ENCODE measurements around the gene AATF.
"Not testable (repeated sequence)": the region's sequence is repeated elsewhere in the genome, so short reads cannot be mapped to it uniquely, and the experiment has no call there.

The AATF gene

DNA sequence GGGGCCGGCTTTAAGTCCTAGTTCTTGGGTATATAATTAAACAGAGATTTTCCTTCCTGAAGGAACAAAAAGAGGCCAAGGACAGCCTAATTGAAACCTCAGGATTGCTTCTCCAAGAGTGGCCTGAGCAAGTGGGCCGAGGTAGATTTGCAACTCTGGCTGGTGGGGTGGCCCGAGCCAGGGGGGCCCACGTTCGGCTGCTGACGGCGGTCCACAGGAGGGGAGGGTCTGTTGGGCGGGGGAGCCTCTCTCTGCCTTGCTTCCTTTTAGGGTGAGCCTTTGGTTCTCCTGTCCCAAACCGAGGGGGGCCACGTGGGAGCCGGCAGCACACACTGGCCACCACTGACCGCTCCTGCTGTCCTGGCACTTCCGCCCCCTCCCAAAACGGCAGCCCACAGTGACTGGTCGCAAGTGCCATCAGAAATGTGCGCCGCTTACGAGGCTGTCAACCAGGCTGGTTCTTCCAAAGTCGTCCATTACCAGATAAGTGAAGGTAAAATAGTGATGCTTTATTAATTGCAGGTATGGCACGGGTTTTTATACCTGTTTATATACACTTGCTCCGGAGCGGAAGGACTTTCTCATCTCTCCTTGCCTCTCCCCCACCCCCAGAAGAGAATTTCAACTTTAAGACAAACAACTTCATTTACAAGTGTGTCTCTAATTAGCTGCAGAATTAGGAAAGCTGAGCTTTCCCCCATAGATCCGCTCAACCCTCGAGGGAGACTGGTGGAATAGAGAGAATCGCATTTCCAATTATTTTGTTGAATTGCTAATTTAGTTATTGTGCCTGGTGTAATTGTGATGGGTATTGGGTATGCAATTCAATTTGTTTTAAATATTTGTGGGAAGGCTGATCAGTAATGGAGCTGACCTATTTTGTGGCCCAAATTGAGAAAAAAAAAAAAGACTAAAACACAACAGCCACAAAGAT is 117.8 kb downstream of the AATF start:
- H3K36me3 ChIP-seq = no peaks in the 10 kb centered on the region
- no peaks in the 10 kb centered on the region for H3K9me3 ChIP-seq
- H3K4me1 ChIP-seq (ENCODE audit: control insufficient read depth in 1 of 2, insufficient read depth in 1 of 2, low read depth in 1 of 2, low read length in 1 of 2) = no peaks in the 10 kb centered on the region
- H3K27ac ChIP-seq = no peak overlapping the region
- no peak overlapping the region for H3K4me3 ChIP-seq (ENCODE audit: low read depth in 1 of 2, low read length in 1 of 2)
- H3K27me3 ChIP-seq = peaks cover 43% of the 10 kb centered on the region
- TF ChIP-seq, protein P1, sequence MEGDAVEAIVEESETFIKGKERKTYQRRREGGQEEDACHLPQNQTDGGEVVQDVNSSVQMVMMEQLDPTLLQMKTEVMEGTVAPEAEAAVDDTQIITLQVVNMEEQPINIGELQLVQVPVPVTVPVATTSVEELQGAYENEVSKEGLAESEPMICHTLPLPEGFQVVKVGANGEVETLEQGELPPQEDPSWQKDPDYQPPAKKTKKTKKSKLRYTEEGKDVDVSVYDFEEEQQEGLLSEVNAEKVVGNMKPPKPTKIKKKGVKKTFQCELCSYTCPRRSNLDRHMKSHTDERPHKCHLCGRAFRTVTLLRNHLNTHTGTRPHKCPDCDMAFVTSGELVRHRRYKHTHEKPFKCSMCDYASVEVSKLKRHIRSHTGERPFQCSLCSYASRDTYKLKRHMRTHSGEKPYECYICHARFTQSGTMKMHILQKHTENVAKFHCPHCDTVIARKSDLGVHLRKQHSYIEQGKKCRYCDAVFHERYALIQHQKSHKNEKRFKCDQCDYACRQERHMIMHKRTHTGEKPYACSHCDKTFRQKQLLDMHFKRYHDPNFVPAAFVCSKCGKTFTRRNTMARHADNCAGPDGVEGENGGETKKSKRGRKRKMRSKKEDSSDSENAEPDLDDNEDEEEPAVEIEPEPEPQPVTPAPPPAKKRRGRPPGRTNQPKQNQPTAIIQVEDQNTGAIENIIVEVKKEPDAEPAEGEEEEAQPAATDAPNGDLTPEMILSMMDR (IDR thresholded peaks at IDR 0.05) = no peak

DNA sequence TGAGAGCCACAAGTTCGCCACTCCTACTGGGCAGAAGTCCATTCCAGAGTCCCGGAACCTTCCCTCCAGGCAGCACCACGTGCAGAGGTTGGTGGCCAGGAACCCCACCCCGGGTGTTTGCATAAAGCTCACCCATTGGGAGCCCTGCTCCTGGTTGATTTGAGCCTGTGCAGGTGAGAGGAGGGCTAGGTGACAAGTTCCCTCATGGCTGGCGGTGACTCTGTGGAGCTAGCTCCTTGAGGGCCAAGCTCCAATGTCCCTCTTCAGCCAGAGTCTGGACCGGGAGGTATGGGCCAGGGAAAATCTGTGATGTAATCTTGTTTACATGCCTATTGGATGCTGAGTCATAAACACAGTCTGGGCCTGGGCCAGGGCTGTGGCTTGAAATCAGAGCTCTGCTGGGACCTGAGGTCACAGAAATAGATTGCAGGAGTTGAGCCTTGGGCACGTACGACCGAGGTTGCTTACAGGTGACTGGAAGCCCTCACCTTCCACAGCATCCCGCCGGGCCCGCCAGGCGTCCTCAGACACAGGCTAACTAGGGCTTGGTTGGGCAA is 118.9 kb downstream of the AATF start:
- Histone ChIP-seq H3K9me3 (no peaks in the 10 kb centered on the region), H3K4me3 (ENCODE audit: low read depth in 1 of 2, low read length in 1 of 2) (no peak overlapping the region), H3K27me3 (peaks cover 43% of the 10 kb centered on the region), H3K4me1 (ENCODE audit: control insufficient read depth in 1 of 2, insufficient read depth in 1 of 2, low read depth in 1 of 2, low read length in 1 of 2) (no peaks in the 10 kb centered on the region), H3K27ac (no peak overlapping the region), H3K36me3 (no peaks in the 10 kb centered on the region)
- TF ChIP-seq, protein P1 (IDR thresholded peaks at IDR 0.05) = no peak

DNA sequence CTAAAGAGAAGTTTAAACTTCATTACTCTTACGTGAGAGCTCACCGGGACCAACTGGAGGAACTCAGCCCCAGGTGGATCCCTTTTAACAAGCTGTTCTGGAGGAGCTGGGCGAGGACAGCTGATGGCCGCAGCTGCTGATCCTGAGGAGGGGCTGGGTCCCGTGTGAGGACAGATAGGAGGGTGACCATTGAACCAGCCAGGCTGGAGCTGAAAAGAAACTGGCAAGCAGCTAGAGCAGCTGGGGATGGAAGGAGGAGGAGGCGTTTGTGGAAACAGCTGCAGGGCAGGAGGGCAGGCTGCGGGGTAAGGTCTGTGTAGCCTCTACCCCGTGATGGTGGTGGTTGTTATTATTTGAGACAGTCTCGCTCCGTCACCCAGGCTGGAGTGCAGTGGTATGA is 119.5 kb downstream of the AATF start:
- Histone ChIP-seq H3K4me1 (ENCODE audit: control insufficient read depth in 1 of 2, insufficient read depth in 1 of 2, low read depth in 1 of 2, low read length in 1 of 2) (no peaks in the 10 kb centered on the region), H3K27ac (no peak overlapping the region)

DNA sequence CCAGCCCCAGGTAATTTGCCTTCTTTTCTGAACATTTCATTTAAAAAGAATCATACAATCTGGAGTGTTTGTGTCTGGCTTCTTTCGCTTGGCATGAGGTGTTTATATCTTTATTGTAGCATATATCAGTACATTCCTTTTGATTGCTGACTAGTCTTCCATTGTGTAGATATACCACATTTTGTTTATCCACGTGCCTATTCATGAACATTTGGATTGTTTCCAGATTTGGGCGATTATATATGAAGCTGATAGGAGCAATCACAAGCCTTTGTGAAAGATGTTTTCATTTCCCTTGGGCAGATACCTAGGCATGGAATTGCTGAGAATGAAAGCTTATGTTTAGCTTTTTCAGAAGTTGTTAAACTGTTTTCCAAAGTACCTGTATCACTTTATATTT is 120.3 kb downstream of the AATF start:
- H3K9me3 ChIP-seq = no peaks in the 10 kb centered on the region
- H3K4me3 ChIP-seq (ENCODE audit: low read depth in 1 of 2, low read length in 1 of 2) = no peak overlapping the region
- no peaks in the 10 kb centered on the region for H3K4me1 ChIP-seq (ENCODE audit: control insufficient read depth in 1 of 2, insufficient read depth in 1 of 2, low read depth in 1 of 2, low read length in 1 of 2)
- H3K27ac ChIP-seq = no peak overlapping the region
- H3K36me3 ChIP-seq = no peaks in the 10 kb centered on the region
- H3K27me3 ChIP-seq = peaks cover 43% of the 10 kb centered on the region
- TF ChIP-seq, protein P1 (IDR thresholded peaks at IDR 0.05) = no peak

More for the DNA sequence above, 119.5 kb downstream of the AATF start:
- Histone ChIP-seq H3K27me3 (peaks cover 43% of the 10 kb centered on the region), H3K4me3 (ENCODE audit: low read depth in 1 of 2, low read length in 1 of 2) (no peak overlapping the region), H3K9me3 (no peaks in the 10 kb centered on the region), H3K36me3 (no peaks in the 10 kb centered on the region)
- TF ChIP-seq, protein P1 (IDR thresholded peaks at IDR 0.05) = no peak

DNA sequence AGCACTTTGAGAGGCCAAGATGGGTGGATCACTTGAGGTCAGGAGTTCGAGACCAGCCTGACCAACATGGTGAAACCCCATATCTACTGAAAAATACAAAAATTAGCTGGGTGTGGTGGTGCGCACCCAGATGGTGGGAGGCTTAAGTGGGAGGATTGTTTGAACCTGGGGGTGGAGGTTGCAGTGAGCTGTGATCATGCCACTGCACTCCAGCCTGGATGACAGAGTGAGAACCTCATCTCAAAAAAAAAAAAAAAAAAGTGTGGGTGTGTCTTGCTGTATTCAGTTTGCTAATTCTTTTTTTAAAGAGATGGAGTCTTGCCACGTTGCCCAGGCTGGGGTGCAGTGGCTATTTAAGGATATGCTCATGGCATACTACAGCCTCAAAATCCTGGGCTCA is 124.7 kb downstream of the AATF start:
- H3K36me3 ChIP-seq; H3K4me1 ChIP-seq (ENCODE audit: control insufficient read depth in 1 of 2, insufficient read depth in 1 of 2, low read depth in 1 of 2, low read length in 1 of 2); H3K4me3 ChIP-seq (ENCODE audit: low read depth in 1 of 2, low read length in 1 of 2); H3K27me3 ChIP-seq; H3K27ac ChIP-seq; H3K9me3 ChIP-seq: not testable (repeated sequence)

DNA sequence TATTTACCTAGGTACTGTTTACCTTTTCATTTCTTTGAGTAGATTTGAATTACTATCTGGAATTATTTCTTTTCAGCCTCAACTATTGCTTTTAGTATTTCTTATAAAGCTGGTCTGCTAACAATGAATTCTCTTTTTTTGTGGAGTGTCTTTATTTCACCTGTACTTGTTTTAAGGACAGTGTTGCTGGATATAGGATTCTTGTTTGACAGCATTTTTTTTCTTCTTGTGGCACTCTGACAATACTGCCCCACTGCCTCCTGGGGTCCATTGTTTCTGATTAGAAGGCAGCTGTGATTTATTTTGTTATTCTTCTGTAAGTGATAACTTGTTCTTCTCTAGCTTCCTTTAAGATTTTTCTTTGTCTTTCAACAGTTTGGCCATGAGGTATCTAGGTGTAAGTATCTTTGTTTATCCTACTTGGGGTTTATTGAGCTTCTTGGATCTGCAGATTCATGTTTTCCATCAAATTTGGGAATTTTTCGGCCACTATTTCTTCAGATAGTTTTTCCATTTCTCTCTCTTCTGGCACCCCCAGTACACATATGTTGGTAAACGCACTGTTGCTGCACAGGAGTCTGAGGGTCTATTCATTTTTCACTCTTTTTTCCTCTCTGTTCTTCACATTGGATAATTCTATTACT is 130.4 kb downstream of the AATF start:
- Histone ChIP-seq H3K9me3 (no peaks in the 10 kb centered on the region), H3K4me3 (ENCODE audit: low read depth in 1 of 2, low read length in 1 of 2) (no peak overlapping the region), H3K27me3 (no peaks in the 10 kb centered on the region), H3K27ac (no peak overlapping the region), H3K4me1 (ENCODE audit: control insufficient read depth in 1 of 2, insufficient read depth in 1 of 2, low read depth in 1 of 2, low read length in 1 of 2) (no peaks in the 10 kb centered on the region), H3K36me3 (no peaks in the 10 kb centered on the region)
- TF ChIP-seq, protein P1 (IDR thresholded peaks at IDR 0.05) = no peak
